PC-9 (cell line): ENCODE results near the gene ZNF516. TPM values are rescaled to one million over a fixed set of nuclear protein-coding genes. Genes with fewer than 3 reads are reported as not detected.

ENCODE experiments used
- BruUV-seq: library from RNA; stranded (reverse); fragments of 400-500 nt; replicated peaks from 2 replicates; lab custom pipeline; 2021; lab: Mats Ljungman, UMichigan
- CTCF ChIA-PET: fragments of 300-600 bp; sonication (Branson Sonifier 250); formaldehyde crosslinking; loops from one replicate; lab custom pipeline; 2022; ENCODE audit warnings: antibody characterized with exemption; lab: Charles Lee
- POLR2A ChIA-PET: fragments of 300-600 bp; sonication (Branson Sonifier 250); formaldehyde crosslinking; loops from one replicate; lab custom pipeline; 2022; ENCODE audit warnings: antibody characterized with exemption; ENCODE audit not compliant: unreplicated experiment; lab: Charles Lee
- DNase-seq, 2 experiments: peaks; one replicate each; pipeline versions ENCODE4 v3.0.0 to v3.0.0-alpha.2; 2015 to 2022; ENCODE audit warnings: mixed read lengths in 1 of 2
- H2AFZ ChIP-seq: fragments of 200-600 bp; sonication (generic); 2 replicates; pipeline ENCODE4 v1.8.1; 2017; ENCODE audit warnings: antibody characterized with exemption
- H3F3A ChIP-seq: fragments of 200-600 bp; sonication (generic); 2 replicates; pipeline ENCODE4 v1.8.1; 2017; ENCODE audit warnings: antibody characterized with exemption, mild to moderate bottlenecking, low read depth; ENCODE audit not compliant: insufficient read depth
- H3K27ac ChIP-seq: fragments of 200-600 bp; sonication (generic); 2 replicates; pipeline ENCODE4 v1.6.1; 2016; ENCODE audit warnings: mixed run types
- H3K27me3 ChIP-seq: fragments of 200-600 bp; sonication (generic); 2 replicates; pipeline ENCODE4 v1.6.1; 2016; ENCODE audit warnings: low read depth, mixed run types; ENCODE audit not compliant: insufficient read depth
- H3K36me3 ChIP-seq: fragments of 200-600 bp; sonication (generic); 2 replicates; pipeline ENCODE4 v1.6.1; 2016; ENCODE audit warnings: low read depth, mixed run types
- H3K4me1 ChIP-seq: fragments of 200-600 bp; sonication (generic); replicated peaks from 2 replicates; pipeline ENCODE4 v1.6.1; 2016; ENCODE audit warnings: mixed run types; ENCODE audit not compliant: insufficient read depth
- H3K4me2 ChIP-seq: fragments of 200-600 bp; sonication (generic); 2 replicates; pipeline ENCODE4 v1.6.1; 2017; ENCODE audit warnings: mixed run types
- H3K4me3 ChIP-seq: fragments of 200-600 bp; sonication (generic); 2 replicates; pipeline ENCODE4 v1.6.1; 2016; ENCODE audit warnings: mixed run types
- H3K79me2 ChIP-seq: fragments of 200-600 bp; sonication (generic); 2 replicates; pipeline ENCODE4 v1.6.1; 2017; ENCODE audit warnings: low read depth, mixed run types
- H3K9me2 ChIP-seq: fragments of 200-600 bp; sonication (generic); 2 replicates; pipeline ENCODE4 v1.8.1; 2017; ENCODE audit warnings: mild to moderate bottlenecking; ENCODE audit not compliant: insufficient read depth
- H3K9me3 ChIP-seq: fragments of 200-600 bp; sonication (generic); 2 replicates; pipeline ENCODE4 v1.8.1; 2016; ENCODE audit warnings: low read depth; ENCODE audit not compliant: insufficient read depth
- H4K20me1 ChIP-seq: fragments of 200-600 bp; sonication (generic); 2 replicates; pipeline ENCODE4 v1.8.1; 2017; ENCODE audit not compliant: insufficient read depth
- CTCF ChIP-seq: fragments of 200-600 bp; sonication (generic); conservative IDR thresholded peaks from 2 replicates; pipeline ENCODE4 v1.6.1; 2017; ENCODE audit warnings: mixed run types, antibody characterized with exemption, mild to moderate bottlenecking, moderate library complexity
- EZH2 ChIP-seq: fragments of 200-600 bp; sonication (generic); IDR thresholded peaks from 2 replicates; pipeline ENCODE4 v1.8.0; 2017; ENCODE audit warnings: antibody characterized with exemption, low read depth
- intact Hi-C: fragments of 100-400 bp; cut with micrococcal nuclease; formaldehyde crosslinking; loops from one replicate; pipeline ENCODE4 v1.10.0; 2022; ENCODE audit not compliant: unreplicated experiment
- total RNA-seq: library from RNA; stranded (reverse); gene quantifications from 2 replicates; pipeline ENCODE4 v1.2.3, GENCODE V29; 2021

The ZNF516 gene
- total RNA-seq, 1 experiment from 2014 or later = 32.7 TPM

GRCh38 chr18:76408480-76409067 is 86.5 kb downstream of the ZNF516 start:
- intact Hi-C loops = no loop called here
- no peaks in the 10 kb centered on the region for H3K9me2 ChIP-seq
- peaks cover 4% of the 10 kb centered on the region; the same call in 1 of the 2 replicates for H3K79me2 ChIP-seq
- peaks cover 16% of the 10 kb centered on the region; the same call in 1 of the 2 replicates for H3F3A ChIP-seq
- no TSS peak for BruUV-seq
- peaks cover 29% of the 10 kb centered on the region for H4K20me1 ChIP-seq
- no peaks in the 10 kb centered on the region for H3K27me3 ChIP-seq
- no peak for DNase-seq
- TF ChIP-seq EZH2 = no peak
- TF ChIP-seq CTCF = no peak
- H2AFZ ChIP-seq = no peak overlapping the region
- no peaks in the 10 kb centered on the region for H3K4me1 ChIP-seq
- H3K4me3 ChIP-seq = no peak overlapping the region
- H3K9me3 ChIP-seq = no peaks in the 10 kb centered on the region; the same call in 1 of the 2 replicates
- no peak overlapping the region for H3K27ac ChIP-seq
- no peaks in the 10 kb centered on the region for H3K36me3 ChIP-seq
- ChIA-PET CTCF (no interaction called here), POLR2A (no interaction called here)
- H3K4me2 ChIP-seq = no peak overlapping the region

GRCh38 chr18:76407681-76408080 is 87.4 kb downstream of the ZNF516 start:
- Histone ChIP-seq H3K4me2 (no peak overlapping the region), H4K20me1 (peaks cover 32% of the 10 kb centered on the region), H2AFZ (no peak overlapping the region), H3K36me3 (no peaks in the 10 kb centered on the region), H3K9me3 (no peaks in the 10 kb centered on the region; the same call in 1 of the 2 replicates), H3K27ac (no peak overlapping the region), H3K4me1 (no peaks in the 10 kb centered on the region), H3K4me3 (no peak overlapping the region), H3F3A (peaks cover 16% of the 10 kb centered on the region; the same call in 1 of the 2 replicates), H3K9me2 (no peaks in the 10 kb centered on the region), H3K79me2 (peaks cover 4% of the 10 kb centered on the region; the same call in 1 of the 2 replicates), H3K27me3 (no peaks in the 10 kb centered on the region)
- intact Hi-C loops = loop anchor here (2.0 kb wide), 1 partner anchor 213 kb away; no protein-coding TSS in a partner anchor
- TF ChIP-seq EZH2 (no peak), CTCF (no peak)
- CTCF ChIA-PET = no interaction called here
- no peak for DNase-seq
- POLR2A ChIA-PET = no interaction called here
- no TSS peak for BruUV-seq

- Histone ChIP-seq H4K20me1 (peaks cover 32% of the 10 kb centered on the region), H3K4me1 (no peaks in the 10 kb centered on the region), H3K4me3 (no peak overlapping the region), H3K27me3 (no peaks in the 10 kb centered on the region), H3K36me3 (no peaks in the 10 kb centered on the region), H3K79me2 (no peaks in the 10 kb centered on the region), H3K9me2 (no peaks in the 10 kb centered on the region), H2AFZ (no peak overlapping the region), H3F3A (peaks cover 16% of the 10 kb centered on the region; the same call in 1 of the 2 replicates), H3K27ac (no peak overlapping the region), H3K4me2 (no peak overlapping the region), H3K9me3 (no peaks in the 10 kb centered on the region; the same call in 1 of the 2 replicates)
- intact Hi-C loops = loop anchor here (2.0 kb wide), 1 partner anchor 214 kb away; no protein-coding TSS in a partner anchor
- ChIA-PET POLR2A (no interaction called here), CTCF (no interaction called here)
- TF ChIP-seq CTCF (no peak), EZH2 (no peak)
- BruUV-seq = no TSS peak
- no peak for DNase-seq
Observed at GRCh38 chr18:76406791-76407190, 88.3 kb downstream of the ZNF516 start.
